T47D (cell line): Measurements from ENCODE around the gene XKR3.
"Not testable (repeated sequence)": the region's sequence is repeated elsewhere in the genome, so short reads cannot be mapped to it uniquely, and the experiment has no call there.

Experiments used
- DNase-seq, 2 experiments: peaks; one replicate each; pipeline versions ENCODE4 v3.0.0 to v3.0.0-alpha.2; 2011 to 2012; ENCODE audit warnings: low read depth in 1 of 2, low spot score in 1 of 2
- JUND ChIP-seq: IDR thresholded peaks from 2 replicates; pipeline ENCODE4 v1.6.1; 2012; ENCODE audit warnings: low read depth
- in situ Hi-C: cut with HindIII; loops from 2 replicates; pipeline ENCODE4 v1.10.0; 2016; ENCODE audit warnings: low sequenced_read_pairs, low pct_unique_long_range_greater_than_20kb

Gene XKR3

DNA sequence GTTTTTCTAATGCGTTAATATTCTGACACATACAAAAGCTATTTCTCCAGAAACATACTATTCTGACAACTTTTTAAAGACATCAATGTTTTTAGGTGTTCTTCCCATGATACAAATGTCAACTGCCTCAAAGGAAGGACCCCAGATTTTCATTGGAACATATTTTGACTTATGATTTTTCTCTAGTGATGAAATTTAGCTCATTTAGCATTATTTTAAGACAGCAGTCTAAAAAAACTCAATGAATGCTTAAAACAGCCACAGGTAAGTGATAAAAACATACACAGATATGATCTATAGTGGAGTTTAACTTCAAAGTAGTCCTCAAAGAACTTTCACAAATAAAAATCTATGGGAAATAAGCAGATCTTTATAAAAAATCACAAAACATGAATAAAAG, 24.9 kb downstream of the XKR3 start:
- TF ChIP-seq JUND = no peak
- DNase-seq = no peak
- in situ Hi-C loops = no loop called here

DNA sequence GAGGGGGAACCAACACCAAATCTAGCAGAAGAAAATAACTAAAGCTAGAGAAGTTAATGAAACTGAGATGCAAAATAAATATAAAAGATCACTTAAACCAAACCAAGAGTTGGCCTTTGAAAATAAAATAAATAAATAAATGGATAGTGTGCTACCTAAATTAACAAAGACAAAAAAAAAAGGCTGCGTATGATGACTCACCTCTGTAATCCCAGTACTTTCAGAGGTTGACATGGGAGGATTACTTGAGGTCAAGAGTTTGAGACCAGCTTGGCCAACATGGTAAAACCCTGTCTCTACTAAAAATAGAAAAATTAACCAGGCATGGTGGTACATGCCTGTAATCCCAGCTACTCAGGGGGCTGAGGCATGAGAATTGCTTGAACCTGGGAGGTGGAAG, 29.7 kb downstream of the XKR3 start:
- in situ Hi-C loops, DNase-seq: not testable (repeated sequence)

DNA sequence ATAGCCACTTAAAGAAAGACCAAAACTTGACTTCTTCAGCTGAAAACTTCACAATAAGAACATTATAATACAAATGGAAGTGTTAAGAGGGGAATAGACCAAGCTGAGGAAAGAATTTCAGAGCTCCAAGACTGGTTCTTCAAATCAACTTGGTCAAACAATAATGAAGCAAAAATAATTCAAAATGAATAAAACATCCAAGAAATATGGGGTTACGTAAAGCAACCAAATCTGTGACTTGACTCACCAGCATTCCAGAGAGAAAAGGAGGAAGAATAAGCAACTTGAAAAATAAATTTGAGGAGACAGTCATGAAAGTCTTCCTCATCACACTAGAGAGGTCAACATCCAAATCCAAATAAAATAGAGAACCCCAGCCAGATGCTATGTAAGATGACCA, 31.4 kb downstream of the XKR3 start:
- TF ChIP-seq JUND = no peak
- DNase-seq = no peak
- in situ Hi-C loops = no loop called here

DNA sequence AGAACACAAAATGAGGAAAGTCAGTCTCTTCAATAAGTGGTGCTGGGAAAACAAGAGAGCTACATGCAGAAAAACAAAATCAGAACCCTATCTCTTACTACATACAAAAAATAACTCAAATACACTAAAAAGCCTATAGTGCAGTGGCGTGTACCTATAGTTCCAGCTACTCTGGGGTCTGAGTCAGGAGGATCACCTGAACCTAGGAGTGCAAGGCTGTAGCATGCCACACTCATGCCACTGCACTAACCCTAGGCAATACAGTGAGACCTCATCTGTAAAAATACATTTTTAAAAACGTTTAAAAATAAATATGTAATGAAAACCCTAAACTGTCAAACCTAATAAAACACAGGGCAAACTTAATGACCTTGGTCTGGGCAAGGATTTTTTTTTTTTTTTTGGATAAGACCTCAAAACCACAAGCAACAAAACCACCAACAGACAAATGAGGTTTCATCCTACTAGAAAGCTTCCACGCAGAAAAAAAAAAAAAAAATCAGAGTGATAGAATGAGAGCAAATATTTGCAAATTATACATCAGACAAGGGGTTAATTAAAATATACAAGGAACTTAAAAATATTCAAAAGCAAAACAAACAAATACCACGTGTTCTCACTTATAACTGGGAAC, 35.2 kb downstream of the XKR3 start:
- TF ChIP-seq JUND = no peak
- no peak for DNase-seq
- in situ Hi-C loops = no loop called here

DNA sequence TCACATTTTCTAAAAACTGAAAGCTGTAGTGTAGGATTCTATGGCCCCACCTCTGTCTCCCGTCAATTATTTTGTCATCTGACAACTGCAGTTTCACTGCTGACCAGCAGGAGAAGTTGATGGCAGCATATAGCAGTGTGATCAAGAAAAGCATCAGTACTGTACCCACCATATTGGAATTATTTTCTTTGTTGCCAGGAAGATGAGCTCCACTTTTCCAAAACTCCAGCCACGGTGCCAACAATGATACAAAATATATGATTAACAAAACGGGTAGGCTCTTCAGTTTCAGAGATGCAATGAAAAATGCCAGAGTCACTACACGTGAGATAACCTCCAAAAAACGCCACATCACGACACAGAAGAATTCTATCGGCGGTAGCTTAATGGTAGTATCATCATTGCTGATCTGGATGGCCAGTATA, 41.3 kb downstream of the XKR3 start:
- peak in 1 of 2 experiments; percentile 57 for DNase-seq
- TF ChIP-seq JUND = no peak
- in situ Hi-C loops = no loop called here

DNA sequence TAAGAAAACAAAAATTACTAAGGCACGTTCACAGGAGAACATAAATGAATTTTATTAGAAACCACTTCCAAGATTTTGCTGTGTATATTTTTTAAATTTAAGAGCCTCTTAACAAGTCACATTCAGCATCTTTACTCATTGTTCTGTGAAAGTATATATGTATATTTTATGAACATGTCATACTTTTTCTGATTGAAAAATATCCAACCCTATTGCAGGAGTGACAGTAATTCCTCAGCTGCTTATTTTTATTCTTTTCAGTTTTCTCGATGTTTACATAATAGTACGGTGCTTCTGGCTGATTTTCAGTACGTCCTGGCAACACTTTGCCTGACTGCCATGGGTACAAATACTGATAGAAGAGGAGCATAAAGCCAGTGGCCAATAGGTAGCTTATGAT, 41.8 kb downstream of the XKR3 start:
- TF ChIP-seq JUND = no peak
- in situ Hi-C loops = no loop called here
- DNase-seq = no peak

DNA sequence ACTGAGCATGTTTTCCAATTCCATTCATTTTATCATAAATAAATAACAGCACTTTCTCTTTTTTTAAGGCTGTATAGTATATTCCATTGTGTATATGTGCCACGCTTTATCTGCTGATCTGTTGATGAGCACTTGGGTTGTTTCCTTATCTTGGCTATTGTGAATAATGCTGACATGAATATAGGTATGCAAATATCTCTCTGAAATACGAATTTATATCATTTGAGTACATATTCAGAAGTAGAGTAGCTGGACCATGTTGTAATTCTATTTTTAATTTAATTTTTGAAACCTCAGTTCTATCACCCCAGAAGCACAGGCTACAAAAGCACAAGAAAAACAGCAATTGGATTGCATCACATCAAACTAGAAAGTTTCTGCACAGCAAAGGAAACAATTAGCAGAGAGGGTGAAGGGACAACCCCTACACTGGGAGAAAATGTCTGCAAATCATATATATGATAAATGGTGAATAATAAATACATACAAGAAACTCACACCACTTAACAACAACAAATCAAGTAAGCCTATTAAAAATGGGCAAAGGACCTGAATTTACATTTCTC, 43.4 kb downstream of the XKR3 start:
- TF ChIP-seq JUND = no peak
- in situ Hi-C loops = no loop called here
- no peak for DNase-seq

DNA sequence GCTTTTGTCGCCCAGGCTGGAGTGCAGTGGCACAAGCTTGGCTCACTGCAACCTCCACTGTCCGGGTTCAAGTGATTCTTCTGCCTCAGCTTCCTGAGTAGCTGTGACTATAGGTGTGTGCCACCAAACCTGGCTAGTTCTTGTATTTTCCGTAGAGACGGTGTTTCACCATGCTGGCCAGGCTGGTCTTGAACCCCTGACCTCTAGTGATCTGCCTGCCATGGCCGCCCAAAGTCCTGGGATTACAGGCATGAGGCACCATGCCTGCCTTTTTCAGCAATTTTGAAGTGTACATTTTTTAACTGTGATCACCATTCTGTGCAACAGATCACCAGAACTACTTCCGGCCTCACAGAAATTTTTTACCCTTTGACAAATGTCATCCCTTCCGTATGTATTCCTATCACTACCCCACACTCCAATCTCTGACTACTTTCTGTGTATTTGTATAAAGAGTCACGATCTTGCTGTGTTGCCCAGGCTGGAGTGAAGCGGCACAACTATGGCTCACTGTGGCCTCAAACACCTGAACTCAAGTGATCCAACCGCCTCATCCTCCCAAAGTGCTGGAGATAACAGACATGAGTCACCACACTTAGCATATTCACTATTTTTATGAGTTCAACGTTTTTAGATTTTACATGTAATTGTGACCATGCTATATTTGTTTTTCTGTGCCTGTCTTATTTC, 44.0 kb downstream of the XKR3 start:
- in situ Hi-C loops = no loop called here
- DNase-seq = no peak
- no peak for TF ChIP-seq JUND

DNA sequence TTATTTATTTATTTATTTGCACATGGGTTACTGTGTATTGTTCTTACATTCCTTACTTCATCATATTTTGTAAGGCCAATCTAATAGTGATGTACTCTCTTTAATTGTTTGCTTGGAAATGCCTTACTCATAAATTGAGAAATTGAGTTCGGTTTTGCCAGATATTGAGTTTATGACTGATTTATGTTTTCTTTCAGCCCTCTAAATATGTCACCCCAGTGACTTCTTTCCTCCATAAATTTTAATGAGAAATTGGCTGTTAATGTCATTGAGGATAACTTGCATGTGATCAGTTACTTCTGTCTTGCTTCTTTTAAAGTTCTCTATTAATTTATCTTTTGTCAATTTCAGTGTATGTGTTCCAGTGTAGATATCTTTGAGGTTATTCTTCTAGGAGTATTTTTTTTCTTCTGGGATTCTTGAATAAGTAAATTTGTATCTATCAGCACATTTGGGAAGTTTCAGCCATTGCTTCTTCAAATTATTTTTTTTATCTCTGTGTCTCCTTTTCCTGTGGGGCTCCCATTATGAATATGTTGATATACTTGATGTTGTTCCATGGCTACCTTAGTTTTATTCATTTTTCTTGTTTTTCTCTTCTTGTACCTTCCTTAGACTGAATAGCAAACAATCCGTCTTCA, 47.8 kb downstream of the XKR3 start:
- in situ Hi-C loops = no loop called here
- DNase-seq = no peak
- no peak for TF ChIP-seq JUND

DNA sequence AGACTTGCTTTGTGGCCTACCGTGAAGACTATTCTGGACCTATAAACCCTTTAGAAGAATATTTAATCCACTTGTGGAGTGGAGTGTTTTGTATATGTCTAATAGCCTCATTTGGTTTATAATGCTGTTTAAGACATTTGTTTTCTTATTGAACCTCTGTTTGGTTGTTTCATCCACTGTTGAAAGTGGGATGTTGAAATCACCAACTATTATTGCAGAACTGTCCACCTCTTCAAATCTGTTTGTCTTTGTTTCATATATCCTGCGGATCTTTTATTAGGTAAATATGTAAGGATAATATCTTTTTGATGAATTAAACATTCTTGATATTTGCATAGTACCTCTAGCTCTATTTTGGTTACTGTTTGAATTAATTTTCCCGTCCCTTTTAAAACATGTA, 49.1 kb downstream of the XKR3 start:
- in situ Hi-C loops = no loop called here
- no peak for TF ChIP-seq JUND
- DNase-seq = no peak

DNA sequence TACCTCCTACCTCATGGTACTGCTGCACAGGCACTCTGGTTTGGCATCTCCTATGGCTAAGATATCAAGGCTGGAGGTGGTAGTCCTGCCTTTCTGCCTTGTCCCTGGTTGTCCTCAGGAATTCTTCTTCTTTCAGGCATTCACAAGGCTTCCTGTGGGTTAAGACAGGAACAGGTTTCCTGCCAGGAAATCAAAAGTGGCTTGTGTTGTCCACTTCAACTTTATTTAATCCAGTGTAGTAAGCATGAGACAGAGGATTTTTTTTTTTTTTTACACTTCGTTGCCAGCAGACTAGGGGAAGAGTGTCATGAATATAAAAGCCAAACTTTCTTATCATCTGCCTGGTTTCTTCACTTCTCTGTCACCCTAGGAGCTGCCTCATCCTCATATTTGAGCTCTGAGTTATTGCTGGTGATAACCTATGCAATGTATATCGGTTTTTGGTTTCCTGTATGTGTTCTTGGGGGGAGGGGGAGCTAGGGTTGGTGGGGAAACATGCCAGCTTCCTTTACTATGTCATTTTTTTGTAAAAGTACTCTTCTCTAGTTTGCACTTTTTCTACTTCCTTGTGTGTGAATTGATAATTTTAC, 50.2 kb downstream of the XKR3 start:
- no peak for DNase-seq
- in situ Hi-C loops = no loop called here
- no peak for TF ChIP-seq JUND

DNA sequence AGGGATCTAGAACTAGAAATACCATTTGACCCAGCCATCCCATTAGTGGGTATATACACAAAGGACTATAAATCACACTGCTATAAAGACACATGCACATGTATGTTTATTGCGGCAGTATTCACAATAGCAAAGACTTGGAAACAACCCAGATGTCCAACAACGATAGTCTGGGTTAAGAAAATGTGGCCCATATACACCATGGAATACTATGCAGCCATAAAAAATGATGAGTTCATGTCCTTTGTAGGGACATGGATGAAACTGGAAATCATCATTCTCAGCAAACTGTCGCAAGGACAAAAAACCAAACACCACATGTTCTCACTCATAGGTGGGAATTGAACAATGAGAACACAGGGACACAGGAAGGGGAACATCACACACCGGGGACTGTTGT, 53.6 kb downstream of the XKR3 start:
- in situ Hi-C loops, DNase-seq: not testable (repeated sequence)

DNA sequence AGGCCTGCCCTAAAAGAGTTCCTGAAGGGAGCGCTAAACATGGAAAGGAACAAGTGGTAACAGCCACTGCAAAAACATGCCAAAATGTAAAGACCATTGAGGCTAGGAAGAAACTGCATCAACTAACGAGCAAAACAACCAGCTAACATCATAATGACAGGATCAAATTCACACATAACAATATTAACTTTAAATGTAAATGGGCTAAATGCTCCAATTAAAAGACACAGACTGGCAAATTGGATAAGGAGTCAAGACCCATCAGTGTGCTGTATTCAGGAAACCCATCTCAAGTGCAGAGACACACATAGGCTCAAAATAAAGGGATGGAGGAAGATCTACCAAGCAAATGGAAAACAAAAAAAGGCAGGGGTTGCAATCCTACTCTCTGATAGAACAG, 57.3 kb downstream of the XKR3 start:
- DNase-seq, in situ Hi-C loops: not testable (repeated sequence)

DNA sequence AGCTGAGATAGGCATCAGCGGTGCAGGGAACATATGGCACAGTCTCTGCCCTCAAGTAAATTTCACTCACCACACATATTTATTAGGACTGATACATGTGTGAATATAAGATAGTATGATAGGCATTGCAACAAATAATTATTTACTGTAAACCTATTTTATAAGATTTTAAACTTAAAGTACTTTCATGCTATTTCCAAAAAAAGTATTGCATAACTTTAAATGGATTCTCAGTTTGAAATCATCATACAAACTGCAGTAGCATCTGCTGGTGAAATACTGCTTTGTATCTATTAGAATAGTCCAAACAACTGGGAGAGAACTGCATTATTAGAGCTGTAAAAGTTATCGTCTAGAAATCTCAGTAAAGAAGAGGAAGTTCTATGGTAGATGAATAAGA, 63.0 kb downstream of the XKR3 start:
- in situ Hi-C loops = not testable (repeated sequence)

DNA sequence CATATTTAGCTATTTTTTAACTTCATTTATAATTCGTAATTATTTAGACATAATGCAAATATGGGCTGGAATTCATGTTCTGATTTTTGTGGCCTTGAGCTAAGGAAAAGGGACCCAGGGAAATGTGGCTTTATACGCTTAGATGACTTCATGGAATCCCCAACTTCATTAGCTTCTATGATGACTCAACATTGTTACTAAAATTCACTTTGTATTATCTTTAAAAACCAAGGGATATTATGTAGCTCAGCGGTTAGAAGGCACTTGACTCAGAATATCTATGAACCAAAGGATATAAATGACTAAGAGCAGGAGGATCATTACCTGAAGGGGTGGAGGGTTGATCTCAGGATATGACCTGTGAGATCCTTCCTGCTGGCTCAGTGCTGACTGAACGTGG, 64.8 kb downstream of the XKR3 start:
- in situ Hi-C loops, DNase-seq: not testable (repeated sequence)

More for the DNA sequence above, 63.0 kb downstream of the XKR3 start:
- DNase-seq = not testable (repeated sequence)

DNA sequence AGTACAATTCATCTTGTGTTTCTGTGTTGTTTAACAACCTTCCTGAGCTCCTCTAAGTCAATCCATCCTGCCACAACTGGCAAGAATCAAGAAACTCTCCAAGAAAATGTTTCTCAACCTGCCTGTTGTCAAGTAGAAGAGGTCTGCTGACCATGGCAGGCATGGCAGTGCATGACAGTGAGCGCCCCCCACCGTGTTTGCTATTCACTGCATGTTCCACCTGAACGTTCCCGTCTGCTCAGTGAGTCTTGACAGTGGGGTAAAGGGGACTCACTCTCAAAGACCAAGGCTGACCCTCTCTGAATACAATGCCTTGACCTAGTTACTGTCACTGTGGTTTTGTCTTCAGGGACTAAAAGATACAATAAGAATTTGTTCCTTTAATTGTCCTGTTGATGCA, 75.9 kb downstream of the XKR3 start:
- DNase-seq, in situ Hi-C loops: not testable (repeated sequence)

DNA sequence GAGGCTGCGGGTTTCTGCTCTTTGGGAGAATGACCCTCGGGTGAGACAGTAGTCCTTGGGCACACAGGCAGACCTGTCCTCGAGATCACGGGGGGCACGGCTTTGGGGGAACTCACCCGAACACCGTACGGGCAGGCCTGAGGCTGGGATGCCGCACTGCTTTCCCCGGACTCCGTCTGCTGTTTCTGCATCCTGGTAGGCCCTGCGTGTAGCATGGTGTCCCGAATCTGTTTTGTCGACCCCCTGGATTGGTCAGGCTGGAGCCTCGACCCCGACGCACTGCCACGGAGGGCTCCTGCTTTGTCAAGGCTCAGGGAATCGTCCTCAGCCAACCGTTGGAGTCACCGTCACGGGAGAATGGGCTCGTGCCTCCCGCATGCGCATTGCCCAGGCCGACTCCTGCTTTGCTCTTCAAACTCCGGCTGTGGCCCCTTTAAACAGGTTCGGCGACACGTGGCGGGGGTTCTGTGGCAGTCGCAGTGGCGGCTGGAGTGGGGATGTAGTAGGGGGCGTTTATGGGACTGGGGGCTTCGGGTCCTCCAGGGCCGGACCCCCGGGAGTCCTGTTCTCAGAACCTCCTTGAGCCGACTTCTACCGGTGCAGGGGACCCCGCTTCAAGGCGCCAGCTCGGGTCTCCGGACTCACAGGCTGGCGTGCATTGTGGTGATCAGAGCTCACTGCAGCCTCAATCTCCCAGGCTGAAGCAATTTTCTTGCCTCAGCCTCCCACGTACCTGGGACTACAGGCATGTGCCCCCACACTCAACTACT, 76.9 kb downstream of the XKR3 start:
- DNase-seq, in situ Hi-C loops: not testable (repeated sequence)
